ENCODE results near the gene ZCCHC2. TPM values are rescaled to one million over a fixed set of nuclear protein-coding genes. Genes with fewer than 3 reads are reported as not detected.

ZCCHC2 gene
- total RNA-seq, 2 donors from 2014 or later, result 14.4 to 16.9 TPM

DNA sequence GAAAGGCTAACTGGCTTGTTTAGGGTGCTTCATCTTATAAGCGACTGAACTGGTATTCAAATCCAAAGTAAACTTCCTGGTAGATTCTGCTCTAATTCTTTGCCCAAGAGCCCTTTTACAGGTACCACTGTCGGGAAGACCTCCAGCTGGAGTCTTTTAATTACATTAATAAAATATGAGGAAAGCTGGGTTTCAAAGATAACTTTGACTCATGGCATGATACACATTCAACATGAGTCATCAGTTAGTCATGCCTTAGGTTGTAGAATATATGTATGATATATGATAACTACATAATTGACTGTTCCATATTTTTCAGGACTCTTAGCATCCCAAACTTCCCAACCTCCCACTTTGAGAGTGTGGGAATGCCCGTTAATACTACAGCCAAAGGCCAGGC lies 32.3 kb downstream of the ZCCHC2 start:
- H3K27me3 Mint-ChIP-seq (ENCODE audit: insufficient read depth), result no peaks in the 10 kb centered on the region
- no peak overlapping the region for H3K4me3 Mint-ChIP-seq
- Histone ChIP-seq H3K9ac (ENCODE audit: extremely low read depth, low read length, poor library complexity, severe bottlenecking) (no peak overlapping the region), H3K36me3 (ENCODE audit: control insufficient read depth, insufficient read depth, low read length) (peaks cover 33% of the 10 kb centered on the region), H3K4me1 (ENCODE audit: control insufficient read depth, insufficient read depth, low read length) (no peaks in the 10 kb centered on the region), H3K4me3 (ENCODE audit: low read length) (no peak overlapping the region), H3K27me3 (ENCODE audit: control insufficient read depth, insufficient read depth, low read length, poor library complexity, severe bottlenecking) (no peaks in the 10 kb centered on the region), H3K9me3 (ENCODE audit: control insufficient read depth, low read length) (no peaks in the 10 kb centered on the region), H3K27ac (ENCODE audit: low read depth, low read length) (no peak overlapping the region)
- H3K27ac Mint-ChIP-seq, result no peak overlapping the region
- TF ChIP-seq CTCF (conservative IDR thresholded peaks at IDR 0.05), result no peak
- WGBS, 2 experiments (ENCODE audit: insufficient coverage in 1 of 2, insufficient read length in 1 of 2), result 82 to 85% methylated on average over 2 to 3 of the region's 3 CpGs
- H3K9me3 Mint-ChIP-seq, result no peaks in the 10 kb centered on the region
- peaks cover 33% of the 10 kb centered on the region for H3K36me3 Mint-ChIP-seq (ENCODE audit: low read depth)
- no peaks in the 10 kb centered on the region for H3K4me1 Mint-ChIP-seq
- no peak for DNase-seq

- WGBS, 2 experiments (ENCODE audit: insufficient coverage in 1 of 2, insufficient read length in 1 of 2), result 86 to 95% methylated on average over 4 of the region's 4 CpGs
- Histone ChIP-seq H3K36me3 (ENCODE audit: control insufficient read depth, insufficient read depth, low read length) (peaks cover 40% of the 10 kb centered on the region), H3K9me3 (ENCODE audit: control insufficient read depth, low read length) (no peaks in the 10 kb centered on the region), H3K27me3 (ENCODE audit: control insufficient read depth, insufficient read depth, low read length, poor library complexity, severe bottlenecking) (no peaks in the 10 kb centered on the region), H3K27ac (ENCODE audit: low read depth, low read length) (no peak overlapping the region), H3K4me1 (ENCODE audit: control insufficient read depth, insufficient read depth, low read length) (no peaks in the 10 kb centered on the region), H3K9ac (ENCODE audit: extremely low read depth, low read length, poor library complexity, severe bottlenecking) (no peak overlapping the region), H3K4me3 (ENCODE audit: low read length) (no peak overlapping the region)
- Mint-ChIP-seq H3K4me1 (no peaks in the 10 kb centered on the region), H3K9me3 (no peaks in the 10 kb centered on the region), H3K27ac (no peak overlapping the region), H3K4me3 (no peak overlapping the region), H3K27me3 (ENCODE audit: insufficient read depth) (no peaks in the 10 kb centered on the region), H3K36me3 (ENCODE audit: low read depth) (peaks cover 32% of the 10 kb centered on the region)
- DNase-seq, result no peak
- TF ChIP-seq CTCF (conservative IDR thresholded peaks at IDR 0.05), result no peak
Observed at GRCh38 chr18:62556397-62556796, 33.6 kb downstream of the ZCCHC2 start.

DNA sequence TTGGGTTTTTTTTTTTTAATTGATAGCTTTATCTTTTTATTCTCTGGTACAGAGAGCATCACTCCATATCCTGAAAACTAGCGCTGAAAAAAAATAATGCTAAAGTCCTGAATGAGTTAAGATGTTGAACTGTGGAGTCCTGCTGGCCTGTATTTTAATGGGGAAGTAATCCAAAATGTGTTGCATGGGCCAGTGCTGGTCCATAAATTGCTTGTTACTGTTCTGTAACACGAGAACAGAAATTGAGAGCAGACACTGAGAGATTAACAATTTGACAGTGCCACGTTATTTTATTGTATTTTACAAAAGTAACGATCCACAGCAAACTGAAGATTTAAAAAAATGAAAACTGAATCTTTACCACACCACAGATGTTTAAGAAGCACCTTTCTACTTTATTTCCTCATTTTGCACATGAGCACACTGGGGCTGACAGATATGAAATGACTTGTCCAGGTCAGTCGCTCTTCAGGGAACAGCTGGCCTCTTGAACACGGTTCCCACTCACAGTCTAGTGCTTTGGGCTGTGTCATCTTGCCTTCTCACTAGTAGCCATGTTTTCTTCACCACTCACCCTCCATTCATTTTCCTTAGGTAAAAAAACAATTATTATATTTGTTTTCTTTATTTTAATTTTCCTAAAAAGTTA lies 35.3 kb downstream of the ZCCHC2 start:
- Mint-ChIP-seq H3K27ac (no peak overlapping the region), H3K9me3 (no peaks in the 10 kb centered on the region), H3K4me1 (no peaks in the 10 kb centered on the region), H3K4me3 (no peak overlapping the region), H3K36me3 (ENCODE audit: low read depth) (peaks cover 35% of the 10 kb centered on the region), H3K27me3 (ENCODE audit: insufficient read depth) (no peaks in the 10 kb centered on the region)
- H3K4me1 ChIP-seq (ENCODE audit: control insufficient read depth, insufficient read depth, low read length), result no peaks in the 10 kb centered on the region
- no peak for DNase-seq
- 92 to 97% methylated on average over 4 to 6 of the region's 6 CpGs for WGBS, 2 experiments (ENCODE audit: insufficient coverage in 1 of 2, insufficient read length in 1 of 2)
- H3K9me3 ChIP-seq (ENCODE audit: control insufficient read depth, low read length), result no peaks in the 10 kb centered on the region
- peaks cover 49% of the 10 kb centered on the region for H3K36me3 ChIP-seq (ENCODE audit: control insufficient read depth, insufficient read depth, low read length)
- no peaks in the 10 kb centered on the region for H3K27me3 ChIP-seq (ENCODE audit: control insufficient read depth, insufficient read depth, low read length, poor library complexity, severe bottlenecking)
- no peak overlapping the region for H3K9ac ChIP-seq (ENCODE audit: extremely low read depth, low read length, poor library complexity, severe bottlenecking)
- TF ChIP-seq CTCF (conservative IDR thresholded peaks at IDR 0.05), result no peak
- no peak overlapping the region for H3K27ac ChIP-seq (ENCODE audit: low read depth, low read length)
- H3K4me3 ChIP-seq (ENCODE audit: low read length), result no peak overlapping the region

All from endodermal cell (in vitro differentiated cells).